HepG2 (cell line): Measurements from ENCODE around the gene SPARC. TPM values are rescaled to one million over a fixed set of nuclear protein-coding genes. Genes with fewer than 3 reads are reported as not detected.

Experiments
- ATAC-seq: fragments of 200-7000 bp; cut with Tn5 transposase; 3 replicates; pipeline ENCODE4 v1.9.1; 2020; ENCODE audit warnings: mild to moderate bottlenecking, moderate library complexity
- BruUV-seq: library from RNA; stranded (reverse); fragments of 400-500 nt; replicated peaks from 2 replicates; lab custom pipeline; 2021; lab: Mats Ljungman, UMichigan
- CTCF ChIA-PET: fragments of 300-600 bp; formaldehyde crosslinking; extraction: SDS; loops from one replicate; lab custom pipeline; 2021; ENCODE audit warnings: low total read pairs, inconsistent platforms, low intra/inter-chr PET ratio; lab: Yijun Ruan, JAX
- POLR2A ChIA-PET: fragments of 350-600 bp; sonication (Branson Sonifier 250); formaldehyde crosslinking; loops from one replicate; lab custom pipeline; 2020; ENCODE audit warnings: antibody characterized with exemption, inconsistent platforms; lab: Yijun Ruan, JAX
- DNase-seq: peaks from one replicate; pipeline ENCODE4 v3.0.0-alpha.2; 2015; ENCODE audit warnings: low spot score
- FAIRE-seq: peaks from 3 replicates; lab custom pipeline; 2011; peaks lifted over from hg19 to GRCh38; lab: Jason Lieb, UNC
- H2AFZ ChIP-seq: one replicate; pipeline ENCODE4 v1.6.1; 2011; ENCODE audit warnings: low read length, inconsistent platforms
- H3K27ac ChIP-seq: fragments of 300-600 bp; 3 replicates; pipeline ENCODE4 v1.8.0; 2011; ENCODE audit warnings: mixed run types, mild to moderate bottlenecking, mixed read lengths, low read length, inconsistent platforms; ENCODE audit not compliant: insufficient read depth; ENCODE audit errors: extremely low read length
- H3K27me3 ChIP-seq, 2 experiments: fragments of 200-600 bp in 1 of 2; 2 replicates in 1 of 2; 3 replicates in 1 of 2; pipeline versions ENCODE4 v1.6.0 to v1.8.0; 2011; ENCODE audit warnings: low read length in 2 of 2, mild to moderate bottlenecking in 2 of 2, moderate library complexity in 2 of 2, inconsistent platforms in 1 of 2; ENCODE audit not compliant: insufficient read depth in 2 of 2, control insufficient read depth in 1 of 2
- H3K36me3 ChIP-seq, 2 experiments: fragments of 200-600 bp in 1 of 2; replicated peaks in 1 of 2; 2 replicates in 1 of 2; 3 replicates in 1 of 2; pipeline versions ENCODE4 v1.5.1 to v1.8.0; 2011; ENCODE audit warnings: low read length in 2 of 2, inconsistent platforms in 1 of 2; ENCODE audit not compliant: insufficient read depth in 2 of 2, control insufficient read depth in 1 of 2
- H3K4me1 ChIP-seq: 2 replicates; pipeline ENCODE4 v1.5.1; 2012; ENCODE audit warnings: low read length, inconsistent platforms; ENCODE audit not compliant: insufficient read depth
- H3K4me2 ChIP-seq: 2 replicates; pipeline ENCODE4 v1.6.0; 2011; ENCODE audit warnings: low read depth, low read length, inconsistent platforms
- H3K4me3 ChIP-seq, 3 experiments: fragments of 200-600 bp in 1 of 3; sonication (generic), shearing (Covaris generic) in 1 of 3; replicated peaks in 1 of 3; 2 replicates each; pipeline ENCODE4 v1.5.1; 2011 to 2016; ENCODE audit warnings: low read length in 3 of 3, inconsistent platforms in 2 of 3, low read depth in 2 of 3, mild to moderate bottlenecking in 2 of 3, control low read depth in 1 of 3, mixed read lengths in 1 of 3; ENCODE audit not compliant: insufficient read depth in 1 of 3
- H3K79me2 ChIP-seq: one replicate; pipeline ENCODE4 v1.6.1; 2011; ENCODE audit warnings: low read length, inconsistent platforms; ENCODE audit not compliant: insufficient read depth
- H3K9ac ChIP-seq: 2 replicates; pipeline ENCODE4 v1.6.0; 2011; ENCODE audit warnings: mild to moderate bottlenecking, low read depth, low read length, inconsistent platforms; ENCODE audit not compliant: insufficient read depth
- H3K9me3 ChIP-seq: 2 replicates; pipeline ENCODE4 v1.5.1; 2012; ENCODE audit warnings: mild to moderate bottlenecking, low read length
- H4K20me1 ChIP-seq: 2 replicates; pipeline ENCODE4 v1.6.0; 2011; ENCODE audit warnings: inconsistent platforms, mild to moderate bottlenecking, low read length, moderate library complexity; ENCODE audit not compliant: insufficient read depth
- BRCA1 ChIP-seq: sonication (generic); formaldehyde crosslinking; IDR thresholded peaks from 2 replicates; pipeline ENCODE4 v1.4.0; 2020; ENCODE audit warnings: missing genetic modification reagents
- CREB1 ChIP-seq, 2 experiments: fragments of 450-650 bp in 1 of 2; IDR thresholded peaks; 2 replicates each; pipeline ENCODE4 v1.6.1; 2016 to 2017; ENCODE audit warnings: control low read depth in 1 of 2, mild to moderate bottlenecking in 1 of 2, missing compliant biosample characterization in 1 of 2, missing genetic modification characterization in 1 of 2
- HNF4A ChIP-seq: sonication (generic); formaldehyde crosslinking; IDR thresholded peaks from 2 replicates; pipeline ENCODE4 v1.4.0; 2020; ENCODE audit warnings: missing genetic modification reagents
- MAFF ChIP-seq: IDR thresholded peaks from 2 replicates; pipeline ENCODE4 v1.6.1; 2011; ENCODE audit warnings: low read depth, low read length, improper control_type of control experiment
- MAFK ChIP-seq, 2 experiments: IDR thresholded peaks in 1 of 2; conservative IDR thresholded peaks in 1 of 2; 2 replicates each; pipeline ENCODE4 v1.6.1; 2011; ENCODE audit warnings: improper control_type of control experiment in 2 of 2, low read length in 2 of 2
- NFIB ChIP-seq: sonication (generic); formaldehyde crosslinking; IDR thresholded peaks from 2 replicates; pipeline ENCODE4 v1.9.0; 2021; ENCODE audit warnings: missing genetic modification reagents, mild to moderate bottlenecking, borderline replicate concordance
- NPAS2 ChIP-seq: sonication (generic); formaldehyde crosslinking; IDR thresholded peaks from 2 replicates; pipeline ENCODE4 v1.8.0; 2022; ENCODE audit warnings: mild to moderate bottlenecking, missing genetic modification reagents, borderline replicate concordance
- POLR2A ChIP-seq, 2 experiments: IDR thresholded peaks; 2 replicates each; pipeline ENCODE4 v1.6.1; 2011; ENCODE audit warnings: low read depth in 2 of 2, low read length in 2 of 2, mild to moderate bottlenecking in 1 of 2, moderate library complexity in 1 of 2; ENCODE audit not compliant: insufficient read depth in 1 of 2
- RXRB ChIP-seq: IDR thresholded peaks from 2 replicates; pipeline ENCODE4 v1.6.1; 2016; ENCODE audit warnings: borderline replicate concordance, missing genetic modification reagents, missing compliant biosample characterization
- ZNF335 ChIP-seq: sonication (generic); formaldehyde crosslinking; IDR thresholded peaks from 2 replicates; pipeline ENCODE4 v1.4.0; 2020; ENCODE audit warnings: missing genetic modification reagents
- WGBS: methylation state at CpG from one replicate; pipeline ENCODE4 v1.1.6; 2017; ENCODE audit warnings: low lambda C conversion rate; 5-methylcytosine and 5-hydroxymethylcytosine counted together
- in situ Hi-C: cut with HindIII; loops from 2 replicates; pipeline ENCODE4 v1.10.0; 2017; ENCODE audit warnings: low pct_unique_long_range_greater_than_20kb; ENCODE audit not compliant: extremely low pct_ligation_motif_present
- intact Hi-C: fragments of 100-400 bp; cut with micrococcal nuclease; formaldehyde crosslinking; loops from one replicate; pipeline ENCODE4 v1.10.0; 2022; ENCODE audit not compliant: unreplicated experiment
- polyA plus RNA-seq, 8 experiments: library from polyadenylated mRNA; depleted of rRNA in 3 of 8; stranded (reverse) in 7 of 8; unstranded in 1 of 8; fragments of >200 nt; fragmentation: Illumina TruSeq in 4 of 8; extraction: Trizol in 4 of 8; gene quantifications; 2 replicates each; pipeline versions ENCODE4 v1.2.1 to v1.2.3, GENCODE V29; 2011 to 2016; ENCODE audit warnings: low read depth in 4 of 8, missing spikeins in 1 of 8, mixed read lengths in 1 of 8; ENCODE audit not compliant: insufficient read depth in 1 of 8
- total RNA-seq, 5 experiments: library from RNA; depleted of rRNA; stranded (reverse); fragments of >200 nt; fragmentation: Illumina TruSeq; extraction: Trizol; gene quantifications; 2 replicates each; pipeline ENCODE4 v1.2.3, GENCODE V29; 2016; ENCODE audit warnings: low read depth in 1 of 5
- TF ChIP-seq, protein P1 (sequence below): sonication (generic); formaldehyde crosslinking; IDR thresholded peaks from 2 replicates; pipeline ENCODE4 v1.5.0; 2020; ENCODE audit warnings: missing genetic modification reagents
- TF ChIP-seq, protein P2 (sequence below): sonication (generic); formaldehyde crosslinking; IDR thresholded peaks from 2 replicates; pipeline ENCODE4 v1.8.0; 2022; ENCODE audit warnings: missing genetic modification reagents, mild to moderate bottlenecking, moderate library complexity, borderline replicate concordance
- TF ChIP-seq, protein P3 (sequence below): sonication (generic); formaldehyde crosslinking; IDR thresholded peaks from 2 replicates; pipeline ENCODE4 v1.4.0; 2020; ENCODE audit warnings: missing genetic modification reagents

The SPARC gene
- total and polyA plus RNA-seq, 2 of the 13 experiments (the other 11 are each of a cell fraction or from before 2014, with no cell fraction given), result 76.7 to 192 TPM

DNA sequence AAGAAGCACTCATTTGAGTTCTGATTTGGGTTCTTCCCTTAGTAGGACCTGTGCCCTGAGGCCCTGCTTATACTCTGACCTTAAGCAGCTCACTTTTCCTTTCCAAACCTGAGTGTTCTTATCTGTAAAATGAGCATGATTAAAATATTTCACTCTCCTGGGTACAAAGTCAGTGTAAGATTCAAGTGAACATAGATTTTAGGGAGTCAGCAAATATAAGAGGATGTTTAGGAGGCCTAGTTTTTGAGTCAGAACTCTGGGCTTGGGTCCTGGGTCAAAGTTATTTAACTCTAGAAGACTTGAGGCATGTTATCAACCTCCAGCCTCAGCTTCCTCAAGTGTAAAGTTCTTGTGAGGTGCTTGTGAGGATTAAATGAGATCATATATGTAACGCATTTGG is 8.7 kb upstream of the SPARC start:
- H3K27ac ChIP-seq, result no peak overlapping the region
- ChIA-PET POLR2A (interaction anchor here (1.6 to 1.7 kb wide), 2 partner anchors 60 to 76 kb away, joined by 3 to 6 read pairs; partner anchors contain the start of gene G3BP1), CTCF (no interaction called here)
- no peak overlapping the region for H3K4me3 ChIP-seq
- H3K9me3 ChIP-seq, result no peaks in the 10 kb centered on the region
- H3K4me1 ChIP-seq, result peaks cover 94% of the 10 kb centered on the region
- H3K9ac ChIP-seq, result no peak overlapping the region
- WGBS, result 78% methylated on average over 1 of the region's 1 CpG
- no TSS peak for BruUV-seq
- H4K20me1 ChIP-seq, result no peaks in the 10 kb centered on the region
- intact Hi-C loops (no loop called here), in situ Hi-C loops (no loop called here)
- H2AFZ ChIP-seq, result no peak overlapping the region
- no peaks in the 10 kb centered on the region; a peak in 1 of 5 replicates for H3K27me3 ChIP-seq
- no peaks in the 10 kb centered on the region for H3K36me3 ChIP-seq
- ATAC-seq, result no peak
- FAIRE-seq, result no peak
- H3K79me2 ChIP-seq, result no peaks in the 10 kb centered on the region
- TF ChIP-seq, protein P1, sequence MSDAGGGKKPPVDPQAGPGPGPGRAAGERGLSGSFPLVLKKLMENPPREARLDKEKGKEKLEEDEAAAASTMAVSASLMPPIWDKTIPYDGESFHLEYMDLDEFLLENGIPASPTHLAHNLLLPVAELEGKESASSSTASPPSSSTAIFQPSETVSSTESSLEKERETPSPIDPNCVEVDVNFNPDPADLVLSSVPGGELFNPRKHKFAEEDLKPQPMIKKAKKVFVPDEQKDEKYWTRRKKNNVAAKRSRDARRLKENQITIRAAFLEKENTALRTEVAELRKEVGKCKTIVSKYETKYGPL (CRISPR knock-in tag), result no peak
- peak; percentile 45; the same call in 1 of the 2 replicates for TF ChIP-seq MAFF
- peak; percentile 42 to 51; a peak in 3 of 4 replicates for TF ChIP-seq MAFK (conservative IDR thresholded peaks at IDR 0.05 in 1 of 2, IDR thresholded peaks at IDR 0.05 in 1 of 2; ENCODE audit: low read length in 2 of 2)
- DNase-seq, result no peak
- no peak overlapping the region for H3K4me2 ChIP-seq

DNA sequence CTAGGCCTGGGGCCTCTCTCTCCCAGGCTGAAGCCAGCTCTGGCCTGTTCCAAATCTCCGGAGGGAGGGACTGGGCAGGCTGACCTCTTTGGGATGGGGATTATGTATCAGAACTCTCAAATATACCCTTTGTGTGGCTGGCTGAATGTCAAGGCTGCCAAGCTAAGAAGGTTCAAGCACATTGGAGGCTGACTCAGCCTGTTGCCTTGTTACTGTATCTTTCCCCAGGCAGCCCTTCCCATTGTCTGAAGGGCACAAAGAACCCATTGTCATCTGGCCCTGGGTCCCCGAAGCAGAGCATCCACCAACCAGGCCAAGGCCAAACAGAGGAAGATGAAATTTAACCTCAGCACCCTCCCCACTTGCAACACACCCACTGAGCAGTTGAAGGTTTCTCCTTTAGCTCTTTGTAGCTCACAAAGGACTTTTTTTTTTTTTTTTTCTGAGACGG is 7.3 kb upstream of the SPARC start:
- in situ Hi-C loops (no loop called here), intact Hi-C loops (no loop called here)
- 6% methylated on average over 2 of the region's 3 CpGs for WGBS
- Histone ChIP-seq H3K27me3 (no peaks in the 10 kb centered on the region; a peak in 1 of 5 replicates), H3K79me2 (no peaks in the 10 kb centered on the region), H4K20me1 (no peaks in the 10 kb centered on the region), H3K9me3 (no peaks in the 10 kb centered on the region), H3K4me1 (peaks cover 80% of the 10 kb centered on the region), H3K9ac (no peak overlapping the region), H3K4me2 (peak overlapping the region; percentile 30), H3K27ac (peak overlapping the region; percentile 32), H3K36me3 (no peaks in the 10 kb centered on the region), H2AFZ (no peak overlapping the region), H3K4me3 (no peak overlapping the region)
- ChIA-PET CTCF (no interaction called here), POLR2A (interaction anchor here (1.0 to 1.7 kb wide), 4 partner anchors 9 to 77 kb away, joined by 4 to 11 read pairs (median 6); partner anchors contain the start of gene G3BP1)
- ATAC-seq (peak; percentile 91), DNase-seq (peak; percentile 97), FAIRE-seq (peak; percentile 92)
- BruUV-seq, result no TSS peak
- TF ChIP-seq HNF4A (CRISPR knock-in tag) (peak; percentile 4; the same call in 1 of the 2 replicates), CREB1 (IDR thresholded peaks at IDR 0.05) (no peak), CREB1 (CRISPR knock-in tag; IDR thresholded peaks at IDR 0.05) (no peak; the same call in 1 of the 2 replicates), NPAS2 (CRISPR knock-in tag) (no peak), RXRB (CRISPR knock-in tag) (peak; percentile 70; the same call in 1 of the 2 replicates), NFIB (no peak), BRCA1 (no peak), ZNF335 (CRISPR knock-in tag) (no peak), POLR2A (IDR thresholded peaks at IDR 0.05; ENCODE audit: insufficient read depth in 1 of 2, low read depth in 2 of 2, low read length in 2 of 2) (no peak)
- TF ChIP-seq, protein P2, sequence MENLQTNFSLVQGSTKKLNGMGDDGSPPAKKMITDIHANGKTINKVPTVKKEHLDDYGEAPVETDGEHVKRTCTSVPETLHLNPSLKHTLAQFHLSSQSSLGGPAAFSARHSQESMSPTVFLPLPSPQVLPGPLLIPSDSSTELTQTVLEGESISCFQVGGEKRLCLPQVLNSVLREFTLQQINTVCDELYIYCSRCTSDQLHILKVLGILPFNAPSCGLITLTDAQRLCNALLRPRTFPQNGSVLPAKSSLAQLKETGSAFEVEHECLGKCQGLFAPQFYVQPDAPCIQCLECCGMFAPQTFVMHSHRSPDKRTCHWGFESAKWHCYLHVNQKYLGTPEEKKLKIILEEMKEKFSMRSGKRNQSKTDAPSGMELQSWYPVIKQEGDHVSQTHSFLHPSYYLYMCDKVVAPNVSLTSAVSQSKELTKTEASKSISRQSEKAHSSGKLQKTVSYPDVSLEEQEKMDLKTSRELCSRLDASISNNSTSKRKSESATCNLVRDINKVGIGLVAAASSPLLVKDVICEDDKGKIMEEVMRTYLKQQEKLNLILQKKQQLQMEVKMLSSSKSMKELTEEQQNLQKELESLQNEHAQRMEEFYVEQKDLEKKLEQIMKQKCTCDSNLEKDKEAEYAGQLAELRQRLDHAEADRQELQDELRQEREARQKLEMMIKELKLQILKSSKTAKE (CRISPR knock-in tag), result peak; percentile 82
- TF ChIP-seq, protein P3, sequence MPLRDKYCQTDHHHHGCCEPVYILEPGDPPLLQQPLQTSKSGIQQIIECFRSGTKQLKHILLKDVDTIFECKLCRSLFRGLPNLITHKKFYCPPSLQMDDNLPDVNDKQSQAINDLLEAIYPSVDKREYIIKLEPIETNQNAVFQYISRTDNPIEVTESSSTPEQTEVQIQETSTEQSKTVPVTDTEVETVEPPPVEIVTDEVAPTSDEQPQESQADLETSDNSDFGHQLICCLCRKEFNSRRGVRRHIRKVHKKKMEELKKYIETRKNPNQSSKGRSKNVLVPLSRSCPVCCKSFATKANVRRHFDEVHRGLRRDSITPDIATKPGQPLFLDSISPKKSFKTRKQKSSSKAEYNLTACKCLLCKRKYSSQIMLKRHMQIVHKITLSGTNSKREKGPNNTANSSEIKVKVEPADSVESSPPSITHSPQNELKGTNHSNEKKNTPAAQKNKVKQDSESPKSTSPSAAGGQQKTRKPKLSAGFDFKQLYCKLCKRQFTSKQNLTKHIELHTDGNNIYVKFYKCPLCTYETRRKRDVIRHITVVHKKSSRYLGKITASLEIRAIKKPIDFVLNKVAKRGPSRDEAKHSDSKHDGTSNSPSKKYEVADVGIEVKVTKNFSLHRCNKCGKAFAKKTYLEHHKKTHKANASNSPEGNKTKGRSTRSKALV, result no peak
